Small intestine (tissue), 7 donors: ENCODE measurements around the gene ITGA7. TPM values are rescaled to one million over a fixed set of nuclear protein-coding genes. Genes with fewer than 3 reads are reported as not detected.

Source experiments
- DNase-seq, 2 donors: peaks; one replicate each; pipeline versions ENCODE4 v3.0.0 to v3.0.0-alpha.2; 2013
- FAIRE-seq: peaks from 2 replicates; lab custom pipeline; 2012; peaks lifted over from hg19 to GRCh38; lab: Jason Lieb, UNC
- H3K27ac ChIP-seq, 3 donors: one replicate each; pipeline ENCODE4 v1.5.1; 2013; ENCODE audit warnings: low read length in 2 of 3, mild to moderate bottlenecking in 2 of 3, control low read depth in 1 of 3, inconsistent platforms in 1 of 3, low read depth in 1 of 3, moderate library complexity in 1 of 3
- H3K27me3 ChIP-seq, 3 donors: one replicate each; pipeline ENCODE4 v1.6.1; 2013; ENCODE audit warnings: low read length in 3 of 3, inconsistent platforms in 1 of 3; ENCODE audit not compliant: control insufficient read depth in 3 of 3, insufficient read depth in 3 of 3
- H3K36me3 ChIP-seq, 3 donors: one replicate each; pipeline ENCODE4 v1.6.1; 2013; ENCODE audit warnings: low read length in 3 of 3, inconsistent platforms in 1 of 3, low read depth in 1 of 3, mild to moderate bottlenecking in 1 of 3, moderate library complexity in 1 of 3; ENCODE audit not compliant: control insufficient read depth in 3 of 3, insufficient read depth in 2 of 3
- H3K4me1 ChIP-seq, 3 donors: one replicate each; pipeline ENCODE4 v1.6.1; 2013; ENCODE audit warnings: low read length in 2 of 3, inconsistent platforms in 1 of 3, low read depth in 1 of 3, mild to moderate bottlenecking in 1 of 3, moderate library complexity in 1 of 3; ENCODE audit not compliant: control insufficient read depth in 3 of 3, insufficient read depth in 2 of 3
- H3K4me3 ChIP-seq, 3 donors: one replicate each; pipeline ENCODE4 v1.5.1; 2013; ENCODE audit warnings: low read length in 3 of 3, control low read depth in 1 of 3, inconsistent platforms in 1 of 3, low read depth in 1 of 3, mild to moderate bottlenecking in 1 of 3, moderate library complexity in 1 of 3
- H3K9me3 ChIP-seq, 2 donors: one replicate each; pipeline ENCODE4 v1.6.1; 2013; ENCODE audit warnings: low read depth in 1 of 2, low read length in 1 of 2; ENCODE audit not compliant: control insufficient read depth in 2 of 2, insufficient read depth in 1 of 2
- WGBS, 3 donors: extraction: QIAGEN DNeasy Blood & Tissue Kit; methylation state at CpG; one replicate each; pipeline ENCODE4 v1.1.7; 2013; 5-methylcytosine and 5-hydroxymethylcytosine counted together
- polyA plus RNA-seq, 4 donors: library from polyadenylated mRNA; stranded (reverse) in 3 of 4; unstranded in 1 of 4; fragments of 200-250 nt in 3 of 4; fragments of 120-200 nt in 1 of 4; gene quantifications; one replicate each; pipeline versions ENCODE4 v1.2.1 to v1.2.3, GENCODE V29; 2013
- donor health status: healthy with polysubstance abuse.
- donor health status: control.
- donor health status: control.
- donor health status: Bipolar disorder and iron deficiency.
- donor health status: healthy.

The ITGA7 gene
- polyA plus RNA-seq, 4 donors: 6.3 to 81.6 (median 29.6) TPM

- H3K4me3 ChIP-seq: peak overlapping the region in 2 of 3 donors; percentile 50 to 57
These were observed 26.3 kb downstream of the ITGA7 start for GRCh38 chr12:55681142-55682077.

GRCh38 chr12:55679691-55680090, 28.0 kb downstream of the ITGA7 start:
- H3K27ac ChIP-seq: no peak overlapping the region
- FAIRE-seq (no peak), DNase-seq (no peak)
- WGBS, 3 donors: 90 to 95% (median 91%) methylated on average over 5 of the region's 5 CpGs
- H3K36me3 ChIP-seq: peaks cover 0 to 13% (median 0%) of the 10 kb centered on the region in 3 donors
- H3K27me3 ChIP-seq: peaks cover 0 to 3% (median 0%) of the 10 kb centered on the region in 3 donors
- H3K9me3 ChIP-seq: no peaks in the 10 kb centered on the region
- H3K4me3 ChIP-seq: no peak overlapping the region
- peaks cover 0 to 15% (median 0%) of the 10 kb centered on the region in 3 donors for H3K4me1 ChIP-seq

More at GRCh38 chr12:55681142-55682077, 26.3 kb downstream of the ITGA7 start:
- peak overlapping the region in 2 of 3 donors; percentile 73 to 77 for H3K27ac ChIP-seq
- no peaks in the 10 kb centered on the region for H3K9me3 ChIP-seq
- H3K27me3 ChIP-seq: peaks cover 0 to 3% (median 0%) of the 10 kb centered on the region in 3 donors
- H3K36me3 ChIP-seq: peaks cover 0 to 25% (median 0%) of the 10 kb centered on the region in 3 donors
- 3 to 15% (median 4%) methylated on average over 17 of the region's 17 CpGs for WGBS, 3 donors
- no peak for FAIRE-seq
- peaks cover 0 to 15% (median 0%) of the 10 kb centered on the region in 3 donors for H3K4me1 ChIP-seq
- DNase-seq: peak; percentile 95 to 96

- FAIRE-seq (no peak), DNase-seq (peak in 1 of 2 donors; percentile 18)
- no peaks in the 10 kb centered on the region for H3K9me3 ChIP-seq
- peaks cover 0 to 6% (median 0%) of the 10 kb centered on the region in 3 donors for H3K4me1 ChIP-seq
- WGBS, 3 donors: 72 to 84% (median 84%) methylated on average over 6 of the region's 6 CpGs
- H3K4me3 ChIP-seq: no peak overlapping the region
- H3K27me3 ChIP-seq: peaks cover 0 to 1% (median 0%) of the 10 kb centered on the region in 3 donors
- H3K27ac ChIP-seq: no peak overlapping the region
- no peaks in the 10 kb centered on the region for H3K36me3 ChIP-seq
These were observed 31.0 kb downstream of the ITGA7 start for GRCh38 chr12:55676707-55677106.

DNA sequence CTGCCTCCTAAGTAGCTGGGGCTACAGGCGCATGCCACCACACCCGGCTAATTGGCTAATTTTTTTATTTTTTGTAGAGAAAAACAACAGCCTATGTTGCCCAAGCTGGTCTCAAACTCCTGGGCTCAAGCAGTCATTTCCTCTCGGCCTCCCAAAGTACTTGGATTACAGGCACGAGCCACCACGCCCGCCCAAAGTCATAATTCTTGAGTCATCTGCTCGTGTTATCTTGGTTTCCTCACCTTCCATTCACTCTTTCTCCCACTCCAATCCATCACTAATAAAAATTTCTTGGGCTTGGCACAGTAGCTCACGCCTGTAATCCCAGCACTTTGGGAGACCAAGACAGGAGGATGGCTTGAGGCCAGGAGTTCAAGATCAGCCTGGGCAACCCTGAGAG, 32.0 kb downstream of the ITGA7 start:
- Histone ChIP-seq H3K27me3 (no peaks in the 10 kb centered on the region), H3K4me3 (no peak overlapping the region), H3K4me1 (peaks cover 0 to 5% (median 3%) of the 10 kb centered on the region in 3 donors), H3K27ac (no peak overlapping the region), H3K9me3 (no peaks in the 10 kb centered on the region), H3K36me3 (no peaks in the 10 kb centered on the region)
- 32 to 68% (median 56%) methylated on average over 8 of the region's 8 CpGs for WGBS, 3 donors
- FAIRE-seq (no peak), DNase-seq (peak in 1 of 2 donors; percentile 76)

DNA sequence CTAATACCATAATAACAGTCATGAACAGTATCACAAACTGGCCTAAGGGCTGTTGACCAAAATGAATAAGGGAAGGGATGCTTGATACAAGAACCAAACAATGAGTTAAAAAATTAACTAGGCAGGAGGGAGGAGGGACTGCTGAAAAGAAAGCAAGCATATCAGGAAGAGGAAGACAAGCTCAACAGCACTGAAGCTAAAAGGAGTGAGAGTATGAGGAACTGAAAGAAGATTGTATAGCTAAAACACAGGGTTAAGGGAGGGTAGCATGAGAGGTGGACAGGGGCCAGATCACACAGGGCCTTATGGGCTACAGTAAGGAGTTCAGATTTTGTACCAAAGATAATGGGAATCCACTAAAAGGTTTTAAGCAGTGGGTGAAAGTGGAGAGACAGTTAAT, 34.1 kb downstream of the ITGA7 start:
- no peaks in the 10 kb centered on the region for H3K36me3 ChIP-seq
- H3K27me3 ChIP-seq: no peaks in the 10 kb centered on the region
- H3K9me3 ChIP-seq: no peaks in the 10 kb centered on the region
- no peak overlapping the region for H3K4me3 ChIP-seq
- no peak for FAIRE-seq
- H3K4me1 ChIP-seq: peaks cover 0 to 14% (median 5%) of the 10 kb centered on the region in 3 donors
- no peak overlapping the region for H3K27ac ChIP-seq
- no peak for DNase-seq

DNA sequence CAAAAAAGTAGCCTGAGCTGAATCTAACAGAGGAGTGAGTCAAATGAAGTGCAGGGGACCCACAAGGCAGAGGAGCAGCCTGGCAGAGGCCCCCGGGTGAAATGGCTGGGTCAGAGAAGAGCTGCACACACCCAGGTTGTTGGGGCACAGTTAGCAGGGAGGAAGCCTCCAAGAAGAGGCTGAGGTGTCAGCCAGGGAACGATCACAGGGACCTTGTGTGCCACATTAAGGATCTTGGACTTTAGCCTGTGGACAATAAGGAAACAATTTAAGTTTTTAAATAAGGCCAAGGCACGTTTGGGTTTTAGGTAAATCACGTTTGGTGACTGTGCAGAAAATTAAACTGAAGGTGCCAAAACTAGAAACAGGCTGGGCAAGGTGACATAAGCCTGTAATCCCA, 36.0 kb downstream of the ITGA7 start:
- no peaks in the 10 kb centered on the region for H3K9me3 ChIP-seq
- H3K27ac ChIP-seq: peak overlapping the region in 1 of 3 donors; percentile 42
- H3K36me3 ChIP-seq: no peaks in the 10 kb centered on the region
- peaks cover 0 to 14% (median 5%) of the 10 kb centered on the region in 3 donors for H3K4me1 ChIP-seq
- no peaks in the 10 kb centered on the region for H3K27me3 ChIP-seq
- FAIRE-seq (no peak), DNase-seq (peak; percentile 32 to 77)
- H3K4me3 ChIP-seq: no peak overlapping the region
- WGBS, 3 donors: 7 to 42% (median 25%) methylated on average over 4 of the region's 4 CpGs

DNA sequence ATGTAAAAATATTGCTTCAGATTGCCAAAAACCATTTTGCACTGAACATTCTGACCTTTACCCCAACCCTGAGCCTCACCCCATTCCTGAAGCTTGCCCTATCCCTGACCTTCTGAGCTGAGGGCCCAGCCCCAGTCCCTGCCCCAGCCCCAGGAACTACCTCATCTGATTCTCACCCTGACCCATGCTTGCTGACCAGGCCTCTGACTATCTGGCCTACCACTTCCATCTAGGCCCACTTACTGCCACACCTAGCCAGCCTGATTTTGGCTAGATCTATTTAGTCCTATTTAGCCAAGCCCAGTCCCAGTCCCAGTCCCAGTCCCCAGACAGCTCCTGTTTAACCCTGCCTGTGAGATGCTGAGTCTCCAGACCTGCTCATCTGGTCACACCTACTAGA, 37.4 kb downstream of the ITGA7 start:
- H3K9me3 ChIP-seq: no peaks in the 10 kb centered on the region
- no peaks in the 10 kb centered on the region for H3K27me3 ChIP-seq
- no peaks in the 10 kb centered on the region for H3K36me3 ChIP-seq
- no peak overlapping the region for H3K4me3 ChIP-seq
- DNase-seq (peak in 1 of 2 donors; percentile 79), FAIRE-seq (no peak)
- H3K4me1 ChIP-seq: peaks cover 0 to 14% (median 5%) of the 10 kb centered on the region in 3 donors
- peak overlapping the region in 2 of 3 donors; percentile 30 to 37 for H3K27ac ChIP-seq

DNA sequence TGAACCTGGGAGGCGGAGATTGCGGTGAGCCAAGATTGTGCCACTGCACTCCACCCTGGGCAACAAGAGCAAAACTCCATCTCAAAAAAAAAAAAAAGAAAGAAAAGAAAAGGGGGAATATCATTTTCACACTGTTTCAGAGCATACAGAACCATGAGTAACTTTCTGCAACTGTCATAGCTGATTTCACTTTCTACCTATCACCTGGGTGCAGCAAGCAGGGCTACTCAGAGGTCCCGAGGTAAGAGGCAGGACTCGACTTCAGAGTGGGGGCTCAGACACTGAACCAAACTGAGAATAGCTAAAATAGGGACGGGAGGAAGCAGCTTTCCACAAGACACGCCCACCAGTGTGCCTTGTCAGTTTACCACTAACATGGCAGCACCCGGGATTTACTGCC, 41.2 kb downstream of the ITGA7 start:
- no peak overlapping the region for H3K27ac ChIP-seq
- H3K36me3 ChIP-seq: no peaks in the 10 kb centered on the region
- H3K9me3 ChIP-seq: no peaks in the 10 kb centered on the region
- DNase-seq (no peak), FAIRE-seq (no peak)
- H3K4me3 ChIP-seq: no peak overlapping the region
- WGBS, 3 donors: 67 to 77% (median 75%) methylated on average over 7 of the region's 7 CpGs
- peaks cover 0 to 12% (median 5%) of the 10 kb centered on the region in 3 donors for H3K4me1 ChIP-seq
- no peaks in the 10 kb centered on the region for H3K27me3 ChIP-seq
